Activated CD4-positive, alpha-beta T cell treated with anti-CD3 and anti-CD28 coated beads, Interleukin-2, amount 10 ng/mL, durations not matched to agents 7 days and 5 days (primary cell): Measurements from ENCODE around the gene CDH13. TPM values are rescaled to one million over a fixed set of nuclear protein-coding genes. Genes with fewer than 3 reads are reported as not detected.

ENCODE experiments used
- CTCF ChIA-PET: fragments of 350-600 bp; sonication (Branson Sonifier 250); formaldehyde crosslinking; loops from one replicate; lab custom pipeline; 2021; ENCODE audit warnings: antibody characterized with exemption; lab: Charles Lee
- POLR2A ChIA-PET: fragments of 350-600 bp; sonication (Branson Sonifier 250); formaldehyde crosslinking; loops from one replicate; lab custom pipeline; 2021; ENCODE audit warnings: antibody characterized with exemption; lab: Charles Lee
- DNase-seq: peaks from one replicate; pipeline ENCODE4 v3.0.0-alpha.2; 2020
- H3K27ac Mint-ChIP-seq: one replicate; pipeline ENCODE4 v1.8.0; 2021; ENCODE audit warnings: mild to moderate bottlenecking, moderate library complexity, mixed read lengths
- H3K27me3 Mint-ChIP-seq: one replicate; pipeline ENCODE4 v1.8.0; 2021; ENCODE audit warnings: mixed read lengths
- H3K36me3 Mint-ChIP-seq: one replicate; pipeline ENCODE4 v1.8.0; 2021; ENCODE audit warnings: low read depth, mixed read lengths
- H3K4me1 Mint-ChIP-seq: one replicate; pipeline ENCODE4 v1.8.0; 2021; ENCODE audit warnings: mixed read lengths
- H3K4me3 Mint-ChIP-seq: one replicate; pipeline ENCODE4 v1.8.0; 2021; ENCODE audit warnings: mild to moderate bottlenecking, moderate library complexity, mixed read lengths
- H3K9me3 Mint-ChIP-seq: one replicate; pipeline ENCODE4 v1.8.0; 2021; ENCODE audit warnings: mixed read lengths
- microRNA-seq: library from miRNA; unstranded; fragments of <30 nt; microRNA quantifications from one replicate; pipeline ENCODE4 v1.2.0, GENCODE V29; 2021; ENCODE audit warnings: borderline microRNAs expressed, borderline replicate concordance
- total RNA-seq, 2 experiments: library from RNA; stranded (reverse); gene quantifications; one replicate each; pipeline ENCODE4 v1.2.3, GENCODE V29; 2021

Gene CDH13
- total RNA-seq, 2 experiments from 2014 or later: not detected

GRCh38 chr16:83847371-83848225 is 1220.8 kb downstream of the CDH13 start:
- ChIA-PET CTCF (no interaction called here), POLR2A (no interaction called here)
- DNase-seq: no peak
- Mint-ChIP-seq H3K36me3 (no peaks in the 10 kb centered on the region), H3K4me3 (no peak overlapping the region), H3K9me3 (no peaks in the 10 kb centered on the region), H3K27me3 (peaks cover 6% of the 10 kb centered on the region), H3K27ac (no peak overlapping the region), H3K4me1 (no peaks in the 10 kb centered on the region)

- DNase-seq: no peak
- H3K9me3 Mint-ChIP-seq: no peaks in the 10 kb centered on the region
- H3K4me1 Mint-ChIP-seq: no peaks in the 10 kb centered on the region
- peaks cover 4% of the 10 kb centered on the region for H3K27me3 Mint-ChIP-seq
- no peak overlapping the region for H3K27ac Mint-ChIP-seq
- H3K4me3 Mint-ChIP-seq: no peak overlapping the region
- ChIA-PET POLR2A (no interaction called here), CTCF (no interaction called here)
- H3K36me3 Mint-ChIP-seq: no peaks in the 10 kb centered on the region
Observed at GRCh38 chr16:83849421-83849820, 1222.7 kb downstream of the CDH13 start.

Small RNA genes within 50 kb of the gene (microRNA-seq; reads per million reads assigned to microRNA genes)
- gene MIR3182 (not detected), gene MIR8058 (not detected)
